ENCODE data around the gene NGEF.

NGEF gene

GRCh38 chr2:232879618-232880494 lies 133.2 kb downstream of the NGEF start:
- no peak for FAIRE-seq

DNA sequence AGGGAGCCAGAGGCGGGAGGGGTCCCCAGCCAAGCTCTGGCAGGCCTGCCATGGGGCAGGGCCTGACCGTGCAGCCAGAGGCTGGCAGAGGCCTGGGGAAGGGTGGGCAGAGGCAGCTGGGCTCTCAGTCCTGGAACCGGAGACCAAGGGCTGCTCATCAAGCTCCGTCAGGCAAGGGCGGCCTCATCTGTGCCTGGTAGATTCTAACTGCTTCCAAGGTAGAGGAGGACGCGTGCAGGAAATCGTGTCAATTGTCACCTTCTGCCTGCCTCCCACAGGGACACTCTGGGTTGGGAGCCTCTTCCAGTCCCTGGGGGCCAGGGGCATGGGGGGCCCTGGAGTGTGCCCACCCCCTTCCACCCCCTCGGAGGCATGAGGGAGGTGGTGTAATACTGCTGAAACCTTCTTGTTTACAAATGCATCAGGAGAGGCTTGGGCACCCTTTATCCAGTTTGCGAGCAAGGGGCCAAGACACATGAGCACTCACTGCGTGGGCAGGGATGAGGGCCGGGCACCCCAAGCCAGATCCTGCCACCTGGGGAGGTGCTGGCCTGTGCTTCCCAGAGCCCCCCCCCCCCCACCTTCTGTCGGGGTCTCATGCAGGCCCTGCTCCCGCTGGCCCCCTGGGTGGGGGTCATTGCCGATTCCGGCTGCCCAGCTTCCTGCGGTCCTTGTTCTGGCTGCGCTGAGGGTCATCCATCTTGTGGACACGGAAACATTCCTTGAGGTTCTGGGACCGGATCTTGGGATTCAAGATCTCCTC lies 134.0 kb downstream of the NGEF start:
- no peak for FAIRE-seq

DNA sequence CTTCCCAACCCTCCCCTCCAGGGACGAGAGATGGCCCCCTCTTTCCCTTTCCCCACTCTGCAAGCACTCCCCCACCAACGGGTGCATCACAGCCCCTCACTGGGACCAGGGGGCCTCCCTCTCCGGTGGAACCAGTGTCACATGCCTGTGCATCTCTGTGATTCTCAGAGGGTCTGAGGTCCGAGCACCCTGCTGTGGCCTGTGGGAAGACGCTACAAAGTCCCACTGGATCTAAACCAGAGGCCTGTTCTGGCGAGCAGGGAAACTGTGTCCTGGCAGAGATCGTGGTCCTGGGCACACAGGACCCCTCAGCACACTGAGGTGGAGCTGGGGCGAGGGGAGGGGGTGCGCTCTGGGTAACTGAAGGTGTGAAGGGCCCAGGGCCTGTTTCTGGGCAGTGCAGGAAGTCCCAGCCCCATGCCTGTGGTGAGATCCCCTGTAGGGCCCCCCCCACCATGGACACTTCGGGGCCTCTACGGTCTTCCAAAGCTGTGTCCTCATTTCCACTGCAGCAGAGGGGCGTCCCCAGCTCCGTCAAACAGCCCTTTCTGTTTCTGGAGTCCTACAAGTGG lies 135.0 kb downstream of the NGEF start:
- FAIRE-seq: no peak

DNA sequence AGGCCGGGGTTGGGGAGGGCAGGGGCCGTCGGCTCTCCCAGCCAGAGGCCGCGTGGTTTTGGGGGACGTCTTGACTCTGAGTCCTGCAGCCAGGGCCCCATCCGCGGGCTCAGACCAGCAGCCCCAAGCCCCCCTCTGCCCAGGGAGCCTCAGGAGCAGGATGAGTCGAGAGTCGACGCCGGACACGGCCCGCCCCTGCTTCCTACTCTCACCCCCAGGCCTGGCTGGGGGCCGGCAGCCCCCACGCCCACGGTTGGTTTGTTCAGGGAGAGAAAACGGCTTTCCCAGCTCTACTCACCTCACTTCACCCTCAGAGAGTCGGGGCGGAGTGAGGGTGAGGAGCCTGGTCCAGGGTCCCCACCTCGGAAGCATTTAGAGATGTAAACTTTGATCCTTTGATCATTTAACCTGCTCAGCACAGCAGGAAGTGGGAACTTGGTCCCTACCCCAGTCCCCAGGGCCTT lies 136.0 kb downstream of the NGEF start:
- no peak for FAIRE-seq

GRCh38 chr2:232876161-232876977 lies 136.7 kb downstream of the NGEF start:
- no peak for FAIRE-seq

GRCh38 chr2:232875256-232876121 lies 137.6 kb downstream of the NGEF start:
- FAIRE-seq: no peak

GRCh38 chr2:232874677-232875223 lies 138.3 kb downstream of the NGEF start:
- no peak for FAIRE-seq

GRCh38 chr2:232873909-232874641 lies 139.0 kb downstream of the NGEF start:
- FAIRE-seq: no peak

- FAIRE-seq: no peak
These were observed 139.7 kb downstream of the NGEF start for GRCh38 chr2:232873292-232873908.

DNA sequence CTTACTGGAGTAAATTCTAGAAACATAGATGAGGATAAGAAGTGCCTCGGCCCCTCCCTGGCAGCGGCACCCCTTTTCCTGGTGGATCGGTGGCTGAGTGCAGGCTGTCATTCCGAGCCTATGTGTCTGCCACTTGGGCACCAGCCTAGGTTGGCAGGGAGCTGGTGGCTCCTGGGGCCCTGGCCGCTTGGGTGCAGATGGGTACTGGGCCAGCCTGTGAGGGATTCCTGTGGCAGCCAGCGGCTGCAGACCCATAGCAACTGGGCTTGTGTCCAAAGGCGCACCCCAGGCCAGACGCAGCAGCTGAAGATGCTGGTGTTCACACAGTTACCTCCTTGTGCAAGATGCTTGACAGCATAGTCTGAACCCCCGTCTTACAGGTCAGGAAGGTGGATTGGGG lies 140.2 kb downstream of the NGEF start:
- FAIRE-seq: no peak

GRCh38 chr2:232871835-232872736 lies 141.0 kb downstream of the NGEF start:
- no peak for FAIRE-seq

DNA sequence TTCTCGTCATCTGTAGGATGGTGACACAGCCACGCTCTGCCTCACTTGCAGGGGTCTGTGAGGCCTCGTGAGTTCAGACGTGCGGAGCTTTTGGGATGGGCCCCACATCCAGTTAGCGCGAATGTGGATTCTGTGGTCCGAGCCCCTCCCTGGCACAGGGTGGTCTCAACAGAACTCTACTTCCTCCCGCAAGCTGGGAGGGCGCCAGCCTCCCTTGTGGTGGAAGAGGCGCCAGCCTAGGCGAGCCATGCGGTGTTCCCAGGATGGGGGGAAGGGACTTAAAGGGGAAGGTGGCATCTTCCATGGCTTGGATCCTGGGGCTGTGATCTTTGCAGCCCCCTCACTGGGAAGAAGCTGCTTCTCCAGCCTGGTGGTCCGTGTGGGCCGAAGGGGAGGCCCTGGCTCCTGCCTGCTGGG lies 141.6 kb downstream of the NGEF start:
- FAIRE-seq: no peak

- no peak for FAIRE-seq
These were observed 142.2 kb downstream of the NGEF start for GRCh38 chr2:232870766-232871371.

DNA sequence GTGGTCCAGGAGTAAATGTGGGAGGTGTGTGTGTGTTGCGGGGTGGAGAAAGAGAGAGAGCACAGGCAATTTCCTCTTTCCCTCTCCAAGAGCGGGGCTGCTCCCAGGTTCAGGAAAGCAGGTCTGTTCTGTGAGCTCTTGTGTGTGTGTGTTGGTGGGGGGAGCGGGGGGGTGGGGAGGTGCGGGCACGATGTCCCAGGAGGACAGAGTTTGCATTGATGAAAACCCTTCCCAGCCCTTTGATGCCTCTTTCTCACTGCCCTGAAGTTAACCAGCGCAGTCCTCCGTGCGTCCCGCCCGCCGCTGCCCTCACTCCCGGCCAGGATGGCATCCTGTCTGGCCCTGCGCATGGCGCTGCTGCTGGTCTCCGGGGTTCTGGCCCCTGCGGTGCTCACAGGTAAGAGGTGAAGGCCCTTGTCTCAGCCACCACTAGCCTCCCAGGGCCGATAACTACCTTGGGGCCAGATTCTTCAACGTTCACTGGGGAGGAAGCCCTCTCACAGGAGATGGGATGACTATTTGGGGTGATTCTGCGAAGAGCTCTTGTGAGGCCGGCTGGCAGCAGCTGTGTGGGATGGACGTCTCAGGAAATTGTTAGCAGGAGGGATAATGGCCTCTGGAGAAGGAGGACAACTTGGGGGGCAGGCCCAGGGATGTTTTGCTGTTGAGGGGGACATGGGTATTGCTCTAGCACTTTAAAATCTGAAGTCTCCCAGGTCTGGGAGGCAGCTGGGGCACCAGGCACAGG lies 142.9 kb downstream of the NGEF start, which contains the start of gene SNORC:
Gene SNORC, plus strand, starts transcription at position 247 of the 748 bp plus-strand sequence. Its CDS starts 78 bp downstream, at position 325.
- FAIRE-seq: no peak

- FAIRE-seq: no peak
These were observed 143.7 kb downstream of the NGEF start for GRCh38 chr2:232869138-232870017.

DNA sequence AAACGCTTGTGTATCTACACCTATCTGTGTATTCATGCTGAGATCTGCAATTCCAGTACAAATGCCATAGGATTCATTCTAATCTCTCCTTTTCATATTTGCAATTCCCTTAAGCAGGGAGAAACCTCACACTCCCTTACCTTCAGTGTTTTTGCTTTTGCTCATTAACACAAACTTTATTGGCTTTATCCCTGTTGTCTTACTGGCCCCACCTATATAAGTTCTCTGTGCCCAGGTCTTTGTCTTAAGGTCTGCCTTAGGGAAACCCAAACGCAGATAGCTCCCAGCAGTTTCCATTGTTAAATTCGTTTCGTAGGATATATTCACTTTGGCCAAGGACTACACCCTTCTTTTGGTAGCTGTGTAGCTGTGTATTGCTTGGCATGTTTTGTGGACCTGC lies 147.0 kb downstream of the NGEF start:
- no peak for FAIRE-seq

- no peak for FAIRE-seq
These were observed 147.9 kb downstream of the NGEF start for GRCh38 chr2:232865165-232865564.

All from TTC549 (cell line).